ENCODE data around the gene PCDHGA4.

GRCh38 chr5:141319202-141319601, 35.6 kb upstream of the PCDHGA4 start:
- TF ChIP-seq CTCF (conservative IDR thresholded peaks at IDR 0.05 in 1 of 2, IDR thresholded peaks at IDR 0.05 in 1 of 2; ENCODE audit: extremely low read depth in 1 of 2, insufficient read depth in 1 of 2, low read depth in 1 of 2, low read length in 2 of 2): no peak
- TF ChIP-seq EZH2 (IDR thresholded peaks at IDR 0.05; ENCODE audit: borderline replicate concordance, low read length): no peak

Data from mammary epithelial cell (primary cell).